Ishikawa (cell line): ENCODE data around the gene FADS2.

ENCODE experiments used
- CEBPB ChIP-seq: IDR thresholded peaks from 2 replicates; pipeline ENCODE4 v1.6.1; 2012
- CREB1 ChIP-seq: IDR thresholded peaks from 2 replicates; pipeline ENCODE4 v1.6.1; 2012; ENCODE audit warnings: low read depth
- EGR1 ChIP-seq: IDR thresholded peaks from 2 replicates; pipeline ENCODE4 v1.6.1; 2012
- EP300 ChIP-seq: IDR thresholded peaks from 2 replicates; pipeline ENCODE4 v1.6.1; 2012; ENCODE audit warnings: borderline replicate concordance
- FOXM1 ChIP-seq: IDR thresholded peaks from 2 replicates; pipeline ENCODE4 v1.6.1; 2012; ENCODE audit warnings: low read depth, borderline replicate concordance
- NFIC ChIP-seq: IDR thresholded peaks from 2 replicates; pipeline ENCODE4 v1.6.1; 2012
- RAD21 ChIP-seq: IDR thresholded peaks from 2 replicates; pipeline ENCODE4 v1.6.1; 2012; ENCODE audit warnings: low read depth
- TAF1 ChIP-seq: IDR thresholded peaks from 2 replicates; pipeline ENCODE4 v1.6.1; 2012; ENCODE audit warnings: low read depth, mild to moderate bottlenecking
- TCF12 ChIP-seq: IDR thresholded peaks from 2 replicates; pipeline ENCODE4 v1.6.1; 2012; ENCODE audit warnings: low read depth
- TEAD4 ChIP-seq: IDR thresholded peaks from 2 replicates; pipeline ENCODE4 v1.6.1; 2012
- YY1 ChIP-seq: IDR thresholded peaks from 2 replicates; pipeline ENCODE4 v1.6.1; 2012; ENCODE audit warnings: low read depth
- ZBTB7A ChIP-seq: IDR thresholded peaks from 2 replicates; pipeline ENCODE4 v1.6.1; 2012; ENCODE audit warnings: low read depth
- TF ChIP-seq, protein P1 (sequence below): IDR thresholded peaks from 2 replicates; pipeline ENCODE4 v1.6.1; 2012; ENCODE audit warnings: low read depth, mild to moderate bottlenecking
- TF ChIP-seq, protein P2 (sequence below): IDR thresholded peaks from 2 replicates; pipeline ENCODE4 v1.6.1; 2012
- TF ChIP-seq, protein P3 (sequence below): IDR thresholded peaks from 2 replicates; pipeline ENCODE4 v1.6.1; 2012

FADS2 gene

DNA sequence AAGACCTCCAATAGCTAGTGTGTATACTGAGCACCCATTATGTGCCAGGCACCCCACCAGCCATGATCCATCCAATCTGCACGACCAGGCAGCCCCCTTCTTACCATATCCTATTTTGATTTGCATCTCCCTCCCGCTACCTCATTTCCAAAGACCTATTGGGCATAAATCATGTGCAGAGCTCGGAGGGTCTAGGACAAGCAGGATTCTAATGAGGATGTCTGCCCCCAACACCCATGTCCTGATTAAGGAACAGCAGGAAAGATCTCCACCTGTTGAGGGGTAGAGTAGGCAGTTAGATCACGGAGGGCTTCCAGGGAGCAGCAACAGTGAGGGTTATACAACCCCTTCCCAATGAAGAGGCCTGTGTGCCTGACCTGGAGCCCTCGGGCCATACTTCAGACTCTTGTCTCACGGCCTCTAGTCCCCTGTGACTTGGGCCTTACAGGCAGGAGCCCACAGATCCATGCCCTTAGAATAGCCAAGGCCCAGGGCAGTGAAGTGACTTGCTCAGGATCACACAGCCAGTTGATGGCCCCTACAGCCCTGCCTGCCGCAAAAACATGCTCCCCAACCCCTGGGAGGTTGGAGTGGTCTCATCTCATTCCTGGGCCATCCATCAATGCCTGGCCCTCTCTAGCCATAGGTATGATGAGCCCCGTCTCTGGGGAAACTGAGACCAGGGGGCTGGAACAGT is 85.7 kb downstream of the FADS2 start:
- TF ChIP-seq FOXM1 (no peak), EGR1 (no peak), RAD21 (no peak), NFIC (no peak), TEAD4 (no peak), TAF1 (no peak), EP300 (no peak), CREB1 (no peak), TCF12 (no peak), ZBTB7A (no peak), YY1 (no peak), CEBPB (no peak)
- TF ChIP-seq, protein P1, sequence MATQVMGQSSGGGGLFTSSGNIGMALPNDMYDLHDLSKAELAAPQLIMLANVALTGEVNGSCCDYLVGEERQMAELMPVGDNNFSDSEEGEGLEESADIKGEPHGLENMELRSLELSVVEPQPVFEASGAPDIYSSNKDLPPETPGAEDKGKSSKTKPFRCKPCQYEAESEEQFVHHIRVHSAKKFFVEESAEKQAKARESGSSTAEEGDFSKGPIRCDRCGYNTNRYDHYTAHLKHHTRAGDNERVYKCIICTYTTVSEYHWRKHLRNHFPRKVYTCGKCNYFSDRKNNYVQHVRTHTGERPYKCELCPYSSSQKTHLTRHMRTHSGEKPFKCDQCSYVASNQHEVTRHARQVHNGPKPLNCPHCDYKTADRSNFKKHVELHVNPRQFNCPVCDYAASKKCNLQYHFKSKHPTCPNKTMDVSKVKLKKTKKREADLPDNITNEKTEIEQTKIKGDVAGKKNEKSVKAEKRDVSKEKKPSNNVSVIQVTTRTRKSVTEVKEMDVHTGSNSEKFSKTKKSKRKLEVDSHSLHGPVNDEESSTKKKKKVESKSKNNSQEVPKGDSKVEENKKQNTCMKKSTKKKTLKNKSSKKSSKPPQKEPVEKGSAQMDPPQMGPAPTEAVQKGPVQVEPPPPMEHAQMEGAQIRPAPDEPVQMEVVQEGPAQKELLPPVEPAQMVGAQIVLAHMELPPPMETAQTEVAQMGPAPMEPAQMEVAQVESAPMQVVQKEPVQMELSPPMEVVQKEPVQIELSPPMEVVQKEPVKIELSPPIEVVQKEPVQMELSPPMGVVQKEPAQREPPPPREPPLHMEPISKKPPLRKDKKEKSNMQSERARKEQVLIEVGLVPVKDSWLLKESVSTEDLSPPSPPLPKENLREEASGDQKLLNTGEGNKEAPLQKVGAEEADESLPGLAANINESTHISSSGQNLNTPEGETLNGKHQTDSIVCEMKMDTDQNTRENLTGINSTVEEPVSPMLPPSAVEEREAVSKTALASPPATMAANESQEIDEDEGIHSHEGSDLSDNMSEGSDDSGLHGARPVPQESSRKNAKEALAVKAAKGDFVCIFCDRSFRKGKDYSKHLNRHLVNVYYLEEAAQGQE, result no peak
- TF ChIP-seq, protein P2, sequence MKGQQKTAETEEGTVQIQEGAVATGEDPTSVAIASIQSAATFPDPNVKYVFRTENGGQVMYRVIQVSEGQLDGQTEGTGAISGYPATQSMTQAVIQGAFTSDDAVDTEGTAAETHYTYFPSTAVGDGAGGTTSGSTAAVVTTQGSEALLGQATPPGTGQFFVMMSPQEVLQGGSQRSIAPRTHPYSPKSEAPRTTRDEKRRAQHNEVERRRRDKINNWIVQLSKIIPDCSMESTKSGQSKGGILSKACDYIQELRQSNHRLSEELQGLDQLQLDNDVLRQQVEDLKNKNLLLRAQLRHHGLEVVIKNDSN, result no peak
- TF ChIP-seq, protein P3, sequence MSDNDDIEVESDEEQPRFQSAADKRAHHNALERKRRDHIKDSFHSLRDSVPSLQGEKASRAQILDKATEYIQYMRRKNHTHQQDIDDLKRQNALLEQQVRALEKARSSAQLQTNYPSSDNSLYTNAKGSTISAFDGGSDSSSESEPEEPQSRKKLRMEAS, result no peak

DNA sequence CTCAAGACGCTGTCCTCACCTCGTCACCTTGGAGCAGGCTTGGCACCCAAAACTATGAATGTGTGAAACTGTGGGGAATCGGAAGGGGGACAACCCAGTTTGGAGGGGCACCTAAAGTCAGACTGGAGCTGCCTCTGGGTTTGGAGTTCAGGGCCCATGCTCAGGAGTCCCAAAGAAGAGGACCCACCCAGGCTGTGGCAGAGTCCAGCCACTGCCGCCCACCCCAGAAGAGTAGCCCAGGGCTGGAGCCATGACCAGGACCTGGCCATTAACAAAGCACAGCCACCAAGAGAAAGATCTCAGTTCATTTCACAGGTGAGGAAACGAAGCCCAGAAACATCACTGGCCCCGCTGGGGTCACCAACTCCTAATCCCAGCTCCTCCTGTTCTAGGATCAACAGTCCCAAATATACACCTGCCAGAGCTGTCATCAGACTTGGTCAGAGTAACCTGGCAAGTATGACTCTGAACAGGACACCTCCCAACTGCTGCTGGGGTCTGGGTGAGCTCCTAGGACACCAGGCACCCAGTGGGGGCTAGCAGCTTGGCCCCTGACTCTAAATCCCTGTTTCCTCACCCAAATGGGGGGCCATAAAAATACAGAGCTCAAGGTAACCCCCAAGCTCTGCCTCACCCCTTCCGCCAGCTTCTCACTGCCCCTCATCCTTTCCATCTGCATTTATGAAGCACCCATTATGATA is 86.5 kb downstream of the FADS2 start:
- TF ChIP-seq FOXM1, result no peak
- TF ChIP-seq EGR1, result no peak
- TF ChIP-seq CEBPB, result no peak
- no peak for TF ChIP-seq YY1
- no peak for TF ChIP-seq TEAD4
- TF ChIP-seq, protein P2, result no peak
- no peak for TF ChIP-seq NFIC
- TF ChIP-seq CREB1, result no peak
- no peak for TF ChIP-seq TAF1
- TF ChIP-seq, protein P1, result no peak
- no peak for TF ChIP-seq EP300
- no peak for TF ChIP-seq ZBTB7A
- no peak for TF ChIP-seq RAD21
- TF ChIP-seq, protein P3, result no peak
- no peak for TF ChIP-seq TCF12

DNA sequence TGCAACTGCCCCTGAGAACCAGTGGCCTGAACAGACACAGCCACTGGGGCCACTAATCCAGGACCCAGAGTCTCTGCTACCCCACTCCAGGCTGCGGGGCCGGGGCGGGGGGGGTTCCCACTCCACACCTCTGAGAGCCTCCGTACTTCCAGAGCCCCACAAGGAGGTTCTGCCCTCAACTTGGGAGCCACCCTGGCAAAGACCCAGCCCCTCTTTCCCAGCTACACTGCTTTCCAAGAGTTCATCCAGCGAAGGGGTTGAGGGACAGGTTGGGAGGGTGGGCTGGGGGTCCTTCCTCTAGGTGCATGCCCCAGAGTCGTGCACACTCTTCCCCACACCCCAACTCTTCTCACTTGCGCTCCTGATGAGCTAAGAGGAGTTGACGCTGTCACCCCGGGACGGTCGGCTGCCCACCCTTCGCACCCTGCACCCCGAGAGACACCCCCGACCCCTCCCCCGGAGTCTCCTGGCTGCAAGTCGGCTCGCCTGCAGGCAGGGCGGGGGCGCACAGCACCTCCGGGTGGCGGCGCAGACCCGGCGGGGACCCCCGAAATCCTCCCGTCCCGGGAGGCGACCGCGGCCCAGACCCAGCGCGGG is 88.7 kb downstream of the FADS2 start:
- TF ChIP-seq CEBPB (no peak), TCF12 (no peak), NFIC (no peak), TEAD4 (no peak), FOXM1 (no peak), EGR1 (no peak), EP300 (no peak), YY1 (no peak), TAF1 (no peak), ZBTB7A (no peak), CREB1 (no peak), RAD21 (no peak)
- TF ChIP-seq, protein P1, result no peak
- TF ChIP-seq, protein P2, result no peak
- TF ChIP-seq, protein P3, result no peak
